ENCODE results near the gene NOXRED1.

NOXRED1 gene

DNA sequence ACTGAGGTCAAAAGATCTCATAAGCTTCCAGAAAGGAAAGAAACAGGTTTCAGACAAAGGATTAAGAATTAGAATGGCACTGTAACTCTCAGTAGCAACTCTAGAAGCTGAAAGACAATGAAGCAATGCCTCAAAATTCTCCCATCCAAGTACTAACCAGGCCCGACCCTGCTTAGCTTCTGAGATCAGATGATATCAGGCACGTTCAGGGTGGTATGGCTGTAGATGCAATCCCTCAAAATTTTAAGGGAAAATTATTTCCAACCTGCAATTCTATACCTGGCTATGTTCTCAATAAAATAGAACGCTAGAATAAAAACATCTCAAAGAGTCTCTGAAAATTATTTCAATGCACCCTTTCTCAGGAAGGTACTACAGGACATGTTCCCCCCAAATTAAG is 19.6 kb downstream of the NOXRED1 start:
- no peak overlapping the region for H3K4me3 ChIP-seq (ENCODE audit: low read length)
- no peaks in the 10 kb centered on the region for H4K20me1 ChIP-seq (ENCODE audit: insufficient read depth, low read length)
- no peaks in the 10 kb centered on the region for H3K36me3 ChIP-seq (replicated peaks; ENCODE audit: low read depth, low read length)
- no peaks in the 10 kb centered on the region for H3K27me3 ChIP-seq (ENCODE audit: low read depth, low read length)
- TF ChIP-seq, protein P1, sequence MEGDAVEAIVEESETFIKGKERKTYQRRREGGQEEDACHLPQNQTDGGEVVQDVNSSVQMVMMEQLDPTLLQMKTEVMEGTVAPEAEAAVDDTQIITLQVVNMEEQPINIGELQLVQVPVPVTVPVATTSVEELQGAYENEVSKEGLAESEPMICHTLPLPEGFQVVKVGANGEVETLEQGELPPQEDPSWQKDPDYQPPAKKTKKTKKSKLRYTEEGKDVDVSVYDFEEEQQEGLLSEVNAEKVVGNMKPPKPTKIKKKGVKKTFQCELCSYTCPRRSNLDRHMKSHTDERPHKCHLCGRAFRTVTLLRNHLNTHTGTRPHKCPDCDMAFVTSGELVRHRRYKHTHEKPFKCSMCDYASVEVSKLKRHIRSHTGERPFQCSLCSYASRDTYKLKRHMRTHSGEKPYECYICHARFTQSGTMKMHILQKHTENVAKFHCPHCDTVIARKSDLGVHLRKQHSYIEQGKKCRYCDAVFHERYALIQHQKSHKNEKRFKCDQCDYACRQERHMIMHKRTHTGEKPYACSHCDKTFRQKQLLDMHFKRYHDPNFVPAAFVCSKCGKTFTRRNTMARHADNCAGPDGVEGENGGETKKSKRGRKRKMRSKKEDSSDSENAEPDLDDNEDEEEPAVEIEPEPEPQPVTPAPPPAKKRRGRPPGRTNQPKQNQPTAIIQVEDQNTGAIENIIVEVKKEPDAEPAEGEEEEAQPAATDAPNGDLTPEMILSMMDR (IDR thresholded peaks at IDR 0.05; ENCODE audit: low read depth, low read length), result no peak
- TF ChIP-seq EZH2phosphoT487 (IDR thresholded peaks at IDR 0.05; ENCODE audit: low read depth), result no peak
- H3K4me2 ChIP-seq (ENCODE audit: low read length), result no peak overlapping the region
- H3K9ac ChIP-seq (ENCODE audit: low read length), result no peak overlapping the region
- no peaks in the 10 kb centered on the region for H3K4me1 ChIP-seq (ENCODE audit: low read length)
- no peak overlapping the region for H2AFZ ChIP-seq (ENCODE audit: low read depth, low read length)
- no peaks in the 10 kb centered on the region for H3K79me2 ChIP-seq (ENCODE audit: low read length)
- no peaks in the 10 kb centered on the region for H3K9me3 ChIP-seq (ENCODE audit: insufficient read depth, low read length)
- no peak overlapping the region for H3K27ac ChIP-seq (ENCODE audit: low read length)

DNA sequence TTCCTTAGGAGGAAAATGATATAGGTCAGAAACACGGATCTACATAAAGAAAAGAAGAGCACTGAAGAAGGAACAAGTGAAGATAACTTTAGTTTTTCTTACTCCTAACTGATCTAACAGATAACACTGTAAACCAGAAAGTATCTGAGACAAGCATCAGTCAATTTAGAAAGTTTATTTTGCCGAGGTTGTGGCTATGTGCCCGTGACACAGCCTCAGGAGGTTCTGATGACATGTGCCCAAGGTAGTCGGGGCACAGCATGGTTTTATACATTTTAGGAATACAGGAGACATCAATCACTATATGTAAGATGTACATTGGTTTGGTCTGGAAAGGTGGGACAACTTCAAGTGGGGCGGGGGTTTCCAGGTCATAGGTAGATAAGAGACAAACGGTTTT is 23.1 kb downstream of the NOXRED1 start:
- Histone ChIP-seq H3K9ac (ENCODE audit: low read length) (no peak overlapping the region), H3K4me3 (ENCODE audit: low read length) (no peak overlapping the region), H3K36me3 (replicated peaks; ENCODE audit: low read depth, low read length) (no peaks in the 10 kb centered on the region), H4K20me1 (ENCODE audit: insufficient read depth, low read length) (no peaks in the 10 kb centered on the region), H2AFZ (ENCODE audit: low read depth, low read length) (no peak overlapping the region), H3K27ac (ENCODE audit: low read length) (no peak overlapping the region), H3K4me2 (ENCODE audit: low read length) (no peak overlapping the region), H3K27me3 (ENCODE audit: low read depth, low read length) (no peaks in the 10 kb centered on the region), H3K9me3 (ENCODE audit: insufficient read depth, low read length) (no peaks in the 10 kb centered on the region), H3K4me1 (ENCODE audit: low read length) (no peaks in the 10 kb centered on the region), H3K79me2 (ENCODE audit: low read length) (no peaks in the 10 kb centered on the region)
- TF ChIP-seq, protein P1 (IDR thresholded peaks at IDR 0.05; ENCODE audit: low read depth, low read length), result no peak
- TF ChIP-seq EZH2phosphoT487 (IDR thresholded peaks at IDR 0.05; ENCODE audit: low read depth), result no peak

DNA sequence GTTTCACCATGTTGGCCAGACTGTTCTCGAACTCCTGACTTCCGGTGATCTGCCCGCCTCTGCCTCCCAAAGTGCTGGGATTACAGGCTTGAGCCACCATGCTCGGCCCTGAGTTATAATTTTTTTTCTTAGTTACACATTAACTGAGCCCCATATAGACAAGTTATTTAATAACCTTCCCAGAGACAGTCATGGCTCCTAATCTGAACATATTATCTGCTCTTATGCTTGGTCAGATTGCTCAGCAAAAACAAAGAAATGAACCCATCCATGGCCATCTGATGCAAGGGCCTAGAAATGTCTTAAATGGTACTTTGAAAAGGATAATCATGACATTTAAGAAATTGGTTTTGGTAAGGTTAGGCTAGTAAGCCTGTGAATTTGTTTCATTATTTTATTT is 33.1 kb downstream of the NOXRED1 start:
- Histone ChIP-seq H3K36me3 (replicated peaks; ENCODE audit: low read depth, low read length) (no peaks in the 10 kb centered on the region), H3K9ac (ENCODE audit: low read length) (no peak overlapping the region), H3K4me1 (ENCODE audit: low read length) (no peaks in the 10 kb centered on the region), H3K9me3 (ENCODE audit: insufficient read depth, low read length) (no peaks in the 10 kb centered on the region), H3K79me2 (ENCODE audit: low read length) (no peaks in the 10 kb centered on the region), H3K27ac (ENCODE audit: low read length) (no peak overlapping the region), H4K20me1 (ENCODE audit: insufficient read depth, low read length) (no peaks in the 10 kb centered on the region), H3K4me3 (ENCODE audit: low read length) (no peak overlapping the region), H2AFZ (ENCODE audit: low read depth, low read length) (no peak overlapping the region), H3K4me2 (ENCODE audit: low read length) (no peak overlapping the region), H3K27me3 (ENCODE audit: low read depth, low read length) (no peaks in the 10 kb centered on the region)
- no peak for TF ChIP-seq EZH2phosphoT487 (IDR thresholded peaks at IDR 0.05; ENCODE audit: low read depth)
- TF ChIP-seq, protein P1 (IDR thresholded peaks at IDR 0.05; ENCODE audit: low read depth, low read length), result no peak

DNA sequence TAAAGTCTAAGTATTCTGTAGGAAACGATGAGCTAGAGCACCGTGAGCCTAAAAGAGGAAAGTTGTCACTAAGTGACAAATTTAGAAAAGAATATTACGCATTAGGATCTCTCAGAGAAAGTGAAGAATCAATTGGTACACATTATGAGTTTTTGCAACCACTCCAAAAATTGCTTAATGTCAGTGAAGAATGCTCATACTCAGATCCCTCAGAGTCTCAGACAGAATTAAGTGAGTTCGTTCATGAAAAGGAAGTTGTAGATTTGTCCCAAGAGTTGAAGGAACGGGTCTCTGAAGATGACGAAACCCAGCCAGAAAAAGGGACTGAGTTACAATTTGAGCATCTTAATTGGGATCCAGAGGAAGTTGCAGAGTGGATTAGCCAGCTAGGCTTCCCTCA is 44.6 kb downstream of the NOXRED1 start:
- H2AFZ ChIP-seq (ENCODE audit: low read depth, low read length), result no peak overlapping the region
- no peaks in the 10 kb centered on the region for H4K20me1 ChIP-seq (ENCODE audit: insufficient read depth, low read length)
- no peak overlapping the region for H3K9ac ChIP-seq (ENCODE audit: low read length)
- no peak overlapping the region for H3K4me2 ChIP-seq (ENCODE audit: low read length)
- no peaks in the 10 kb centered on the region for H3K9me3 ChIP-seq (ENCODE audit: insufficient read depth, low read length)
- peaks cover 28% of the 10 kb centered on the region for H3K4me1 ChIP-seq (ENCODE audit: low read length)
- H3K36me3 ChIP-seq (replicated peaks; ENCODE audit: low read depth, low read length), result peaks cover 11% of the 10 kb centered on the region
- TF ChIP-seq EZH2phosphoT487 (IDR thresholded peaks at IDR 0.05; ENCODE audit: low read depth), result no peak
- TF ChIP-seq, protein P1 (IDR thresholded peaks at IDR 0.05; ENCODE audit: low read depth, low read length), result no peak
- H3K79me2 ChIP-seq (ENCODE audit: low read length), result peaks cover 31% of the 10 kb centered on the region
- no peaks in the 10 kb centered on the region for H3K27me3 ChIP-seq (ENCODE audit: low read depth, low read length)
- no peak overlapping the region for H3K27ac ChIP-seq (ENCODE audit: low read length)
- H3K4me3 ChIP-seq (ENCODE audit: low read length), result no peak overlapping the region
